Liver (tissue), 3 donors: Measurements from ENCODE around the gene GPR152.

Source experiments
- CTCF ChIP-seq: fragments of 150-350 bp; IDR thresholded peaks from 2 replicates; pipeline ENCODE4 v1.5.1; 2017; ENCODE audit warnings: improper control_type of control experiment, low read depth, low read length; ENCODE audit not compliant: missing input control
- HNF4G ChIP-seq: IDR thresholded peaks from 2 replicates; pipeline ENCODE4 v1.6.1; 2016; ENCODE audit warnings: antibody characterized with exemption
- TAF1 ChIP-seq: conservative IDR thresholded peaks from 2 replicates; pipeline ENCODE4 v1.6.1; 2016; ENCODE audit warnings: antibody characterized with exemption, mild to moderate bottlenecking
- donor health status: healthy.
- donor health status: healthy.

GRCh38 chr11:67450796-67451657, 1.5 kb downstream of the GPR152 start:
- TF ChIP-seq HNF4G, result no peak
- no peak for TF ChIP-seq CTCF
- TF ChIP-seq TAF1, result no peak
